Neuronal stem cell (in vitro differentiated cells): ENCODE data around the gene DENND5B.

Experiments
- DNase-seq: peaks from one replicate; pipeline ENCODE4 v3.0.0-alpha.2; 2013; ENCODE audit warnings: low spot score
- H2AFZ ChIP-seq: one replicate; pipeline ENCODE4 v1.6.1; 2013; ENCODE audit warnings: mild to moderate bottlenecking, low read length, inconsistent platforms
- H2AK5ac ChIP-seq: 2 replicates; pipeline ENCODE4 v1.6.1; 2013; ENCODE audit warnings: low read depth, mild to moderate bottlenecking, inconsistent platforms, low read length, moderate library complexity, mixed read lengths
- H2BK120ac ChIP-seq: 2 replicates; pipeline ENCODE4 v1.6.1; 2013; ENCODE audit warnings: low read depth, mild to moderate bottlenecking, inconsistent platforms, low read length, moderate library complexity, mixed read lengths
- H2BK12ac ChIP-seq: one replicate; pipeline ENCODE4 v1.6.1; 2013; ENCODE audit warnings: low read length, inconsistent platforms
- H2BK15ac ChIP-seq: 2 replicates; pipeline ENCODE4 v1.6.1; 2013; ENCODE audit warnings: mild to moderate bottlenecking, low read length, inconsistent platforms, mixed read lengths
- H2BK5ac ChIP-seq: one replicate; pipeline ENCODE4 v1.6.1; 2013; ENCODE audit warnings: inconsistent platforms, mild to moderate bottlenecking, low read length, moderate library complexity
- H3K14ac ChIP-seq: one replicate; pipeline ENCODE4 v1.6.1; 2013; ENCODE audit warnings: low read length, inconsistent platforms
- H3K18ac ChIP-seq: 2 replicates; pipeline ENCODE4 v1.6.1; 2013; ENCODE audit warnings: low read length, inconsistent platforms
- H3K23ac ChIP-seq: 2 replicates; pipeline ENCODE4 v1.6.1; 2013; ENCODE audit warnings: low read depth, mild to moderate bottlenecking, mixed read lengths, low read length, inconsistent platforms; ENCODE audit not compliant: poor library complexity
- H3K27ac ChIP-seq: replicated peaks from 3 replicates; pipeline ENCODE4 v1.5.1; 2013; ENCODE audit warnings: low read length, inconsistent platforms
- H3K27me3 ChIP-seq, 3 experiments: 2 replicates each; pipeline ENCODE4 v1.6.1; 2013; ENCODE audit warnings: low read length in 3 of 3, mild to moderate bottlenecking in 2 of 3, inconsistent platforms in 1 of 3, low read depth in 1 of 3, mixed read lengths in 1 of 3, moderate library complexity in 1 of 3; ENCODE audit not compliant: control insufficient read depth in 3 of 3, insufficient read depth in 3 of 3
- H3K36me3 ChIP-seq, 2 donors: replicated peaks in 1 of 2; 2 replicates each; pipeline ENCODE4 v1.6.1; 2013; ENCODE audit warnings: low read length in 2 of 2; ENCODE audit not compliant: control insufficient read depth in 2 of 2, insufficient read depth in 2 of 2
- H3K4ac ChIP-seq: 2 replicates; pipeline ENCODE4 v1.6.1; 2013; ENCODE audit warnings: inconsistent platforms, mild to moderate bottlenecking, low read length, moderate library complexity
- H3K4me1 ChIP-seq, 2 donors: 1 replicate in 1 of 2; 2 replicates in 1 of 2; pipeline ENCODE4 v1.6.1; 2013; ENCODE audit warnings: low read length in 2 of 2, low read depth in 1 of 2; ENCODE audit not compliant: control insufficient read depth in 2 of 2, insufficient read depth in 1 of 2
- H3K4me2 ChIP-seq: one replicate; pipeline ENCODE4 v1.6.1; 2013; ENCODE audit warnings: mild to moderate bottlenecking, low read length, inconsistent platforms; ENCODE audit not compliant: insufficient read depth, poor library complexity, severe bottlenecking
- H3K4me3 ChIP-seq, 2 donors: 2 replicates each; pipeline ENCODE4 v1.5.1; 2013; ENCODE audit warnings: low read length in 2 of 2, mild to moderate bottlenecking in 2 of 2, inconsistent platforms in 1 of 2, moderate library complexity in 1 of 2
- H3K79me1 ChIP-seq: one replicate; pipeline ENCODE4 v1.6.1; 2013; ENCODE audit warnings: low read depth, mild to moderate bottlenecking, inconsistent platforms, low read length, moderate library complexity
- H3K9ac ChIP-seq: one replicate; pipeline ENCODE4 v1.6.1; 2013; ENCODE audit warnings: mild to moderate bottlenecking, low read depth, low read length, inconsistent platforms; ENCODE audit not compliant: poor library complexity
- H3K9me3 ChIP-seq, 2 donors: replicated peaks in 1 of 2; 2 replicates each; pipeline versions ENCODE3 to v1.6.1; 2013; ENCODE audit warnings: low read length in 2 of 2, mild to moderate bottlenecking in 2 of 2, inconsistent platforms in 1 of 2, low read depth in 1 of 2, mixed read lengths in 1 of 2, moderate library complexity in 1 of 2; ENCODE audit not compliant: control insufficient read depth in 2 of 2, insufficient read depth in 1 of 2
- H4K8ac ChIP-seq: one replicate; pipeline ENCODE4 v1.6.1; 2013; ENCODE audit warnings: low read depth, mild to moderate bottlenecking, inconsistent platforms, low read length, moderate library complexity
- H4K91ac ChIP-seq: one replicate; pipeline ENCODE4 v1.6.1; 2013; ENCODE audit warnings: low read length, low read depth, mild to moderate bottlenecking, inconsistent platforms; ENCODE audit not compliant: poor library complexity
- WGBS, 2 donors: extraction: QIAGEN DNeasy Blood & Tissue Kit; methylation state at CpG; one replicate each; pipeline ENCODE4 v1.1.7; 2013; ENCODE audit warnings: missing lambda C conversion rate in 2 of 2, mixed read lengths in 1 of 2; ENCODE audit not compliant: insufficient read length in 2 of 2, insufficient replicate concordance in 1 of 2; ENCODE audit errors: extremely low coverage in 2 of 2; 5-methylcytosine and 5-hydroxymethylcytosine counted together

DENND5B gene

GRCh38 chr12:31562594-31563328, 28.2 kb downstream of the DENND5B start:
- Histone ChIP-seq H2BK120ac (no peak overlapping the region), H3K9ac (no peak overlapping the region), H3K36me3 (no peaks in the 10 kb centered on the region), H4K91ac (no peak overlapping the region), H2AFZ (no peak overlapping the region), H3K27me3 (no peaks in the 10 kb centered on the region), H3K4me1 (peaks cover 2 to 3% of the 10 kb centered on the region in 2 donors), H2BK12ac (no peak overlapping the region), H3K23ac (no peak overlapping the region), H3K4me2 (no peak overlapping the region), H3K18ac (no peak overlapping the region), H2AK5ac (no peak overlapping the region), H3K9me3 (peaks cover under 1 to 22% of the 10 kb centered on the region in 2 donors), H3K14ac (no peak overlapping the region), H3K79me1 (no peaks in the 10 kb centered on the region), H2BK5ac (no peak overlapping the region), H4K8ac (no peak overlapping the region), H3K27ac (no peak overlapping the region), H3K4ac (no peak overlapping the region), H3K4me3 (no peak overlapping the region), H2BK15ac (no peak overlapping the region)
- no peak for DNase-seq
- WGBS, 2 donors = no CpG with 5 or more reads among the region's 5 CpGs

DNA sequence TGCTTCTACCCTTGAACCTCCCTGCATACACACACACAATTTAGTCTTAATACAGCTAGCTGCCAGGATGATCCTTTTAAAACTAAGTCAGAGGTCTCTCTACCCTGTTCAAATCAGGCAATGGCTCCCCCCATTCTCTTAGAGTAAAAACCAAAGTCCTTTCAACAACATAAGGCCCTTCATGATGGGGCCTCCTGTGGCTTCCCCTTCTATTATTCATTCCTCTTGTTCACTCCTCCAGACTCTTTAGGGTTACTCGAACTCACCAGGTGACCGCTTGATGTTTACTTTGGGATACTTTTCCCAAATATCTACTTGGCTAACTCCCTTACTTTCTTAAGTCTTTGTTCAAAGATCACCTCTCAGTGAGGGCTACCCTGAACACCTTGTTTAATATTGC, 30.4 kb downstream of the DENND5B start:
- Histone ChIP-seq H2BK5ac (no peak overlapping the region), H3K23ac (no peak overlapping the region), H2BK120ac (no peak overlapping the region), H3K4ac (no peak overlapping the region), H3K27ac (peak overlapping the region; percentile 30), H3K27me3 (no peaks in the 10 kb centered on the region), H2BK15ac (no peak overlapping the region), H3K9me3 (peaks cover 2 to 39% of the 10 kb centered on the region in 2 donors), H4K91ac (no peak overlapping the region), H2AK5ac (no peak overlapping the region), H3K4me3 (no peak overlapping the region), H3K36me3 (no peaks in the 10 kb centered on the region), H4K8ac (no peak overlapping the region), H3K4me1 (peaks cover 2 to 3% of the 10 kb centered on the region in 2 donors), H2BK12ac (no peak overlapping the region), H3K14ac (no peak overlapping the region), H3K4me2 (no peak overlapping the region), H3K79me1 (no peaks in the 10 kb centered on the region), H2AFZ (no peak overlapping the region), H3K18ac (no peak overlapping the region), H3K9ac (no peak overlapping the region)
- no peak for DNase-seq
- no CpG with 5 or more reads among the region's 2 CpGs for WGBS, 2 donors

GRCh38 chr12:31558521-31558920, 32.4 kb downstream of the DENND5B start:
- H2AK5ac ChIP-seq = no peak overlapping the region
- no peaks in the 10 kb centered on the region for H3K79me1 ChIP-seq
- no peak overlapping the region for H3K18ac ChIP-seq
- no peak overlapping the region for H2BK12ac ChIP-seq
- H3K27ac ChIP-seq = no peak overlapping the region
- no peak overlapping the region for H3K9ac ChIP-seq
- no peak overlapping the region for H3K4ac ChIP-seq
- no peak overlapping the region for H4K8ac ChIP-seq
- no peak overlapping the region for H3K14ac ChIP-seq
- no peak overlapping the region for H3K4me3 ChIP-seq
- H3K36me3 ChIP-seq = no peaks in the 10 kb centered on the region
- no peak overlapping the region for H2BK15ac ChIP-seq
- no peak overlapping the region for H2BK120ac ChIP-seq
- no peak overlapping the region for H2BK5ac ChIP-seq
- peaks cover 2 to 41% of the 10 kb centered on the region in 2 donors for H3K9me3 ChIP-seq
- H4K91ac ChIP-seq = no peak overlapping the region
- no peak overlapping the region for H3K23ac ChIP-seq
- no peak overlapping the region for H3K4me2 ChIP-seq
- H2AFZ ChIP-seq = no peak overlapping the region
- DNase-seq = no peak
- H3K4me1 ChIP-seq = peaks cover 2 to 3% of the 10 kb centered on the region in 2 donors
- no peaks in the 10 kb centered on the region for H3K27me3 ChIP-seq

GRCh38 chr12:31557707-31558106, 33.2 kb downstream of the DENND5B start:
- Histone ChIP-seq H3K27ac (no peak overlapping the region), H2BK12ac (no peak overlapping the region), H3K79me1 (no peaks in the 10 kb centered on the region), H3K27me3 (no peaks in the 10 kb centered on the region), H4K8ac (no peak overlapping the region), H3K9ac (no peak overlapping the region), H3K18ac (no peak overlapping the region), H3K14ac (no peak overlapping the region), H4K91ac (no peak overlapping the region), H3K4me2 (no peak overlapping the region), H3K9me3 (peaks cover 2 to 41% of the 10 kb centered on the region in 2 donors), H2BK5ac (no peak overlapping the region), H2BK15ac (no peak overlapping the region), H3K4me1 (peaks cover 0 to 2% of the 10 kb centered on the region in 2 donors), H3K23ac (no peak overlapping the region), H2AFZ (no peak overlapping the region), H2BK120ac (no peak overlapping the region), H3K36me3 (no peaks in the 10 kb centered on the region), H3K4me3 (no peak overlapping the region), H2AK5ac (no peak overlapping the region), H3K4ac (no peak overlapping the region)
- no CpG with 5 or more reads among the region's 5 CpGs for WGBS, 2 donors
- no peak for DNase-seq
